ENCODE results near the gene TTC27.

The TTC27 gene

GRCh38 chr2:32755666-32756065 lies 127.8 kb downstream of the TTC27 start:
- no peak for DNase-seq (ENCODE audit: low spot score)

- DNase-seq (ENCODE audit: low spot score): peak; percentile 24
Observed at GRCh38 chr2:32756074-32756727, 128.4 kb downstream of the TTC27 start.

- no peak for DNase-seq (ENCODE audit: low spot score)
Observed at GRCh38 chr2:32758232-32758631, 130.4 kb downstream of the TTC27 start.

- DNase-seq (ENCODE audit: low spot score): no peak
Observed at GRCh38 chr2:32760628-32761027, 132.8 kb downstream of the TTC27 start.

GRCh38 chr2:32768387-32769174 lies 140.7 kb downstream of the TTC27 start:
- no peak for DNase-seq (ENCODE audit: low spot score)

GRCh38 chr2:32770360-32770759 lies 142.5 kb downstream of the TTC27 start:
- DNase-seq (ENCODE audit: low spot score): no peak

- no peak for DNase-seq (ENCODE audit: low spot score)
Observed at GRCh38 chr2:32772638-32773447, 145.0 kb downstream of the TTC27 start.

- DNase-seq (ENCODE audit: low spot score): no peak
Observed at GRCh38 chr2:32773448-32773808, 145.6 kb downstream of the TTC27 start.

- no peak for DNase-seq (ENCODE audit: low spot score)
Observed at GRCh38 chr2:32775954-32776353, 148.1 kb downstream of the TTC27 start.

- DNase-seq (ENCODE audit: low spot score): no peak
Observed at GRCh38 chr2:32777714-32778113, 149.9 kb downstream of the TTC27 start.

GRCh38 chr2:32780961-32781360 lies 153.1 kb downstream of the TTC27 start:
- DNase-seq (ENCODE audit: low spot score): no peak

GRCh38 chr2:32783469-32783868 lies 155.6 kb downstream of the TTC27 start:
- DNase-seq (ENCODE audit: low spot score): no peak

GRCh38 chr2:32783933-32784332 lies 156.1 kb downstream of the TTC27 start:
- DNase-seq (ENCODE audit: low spot score): no peak

- DNase-seq (ENCODE audit: low spot score): no peak
Observed at GRCh38 chr2:32787207-32787606, 159.4 kb downstream of the TTC27 start.

- DNase-seq (ENCODE audit: low spot score): no peak
Observed at GRCh38 chr2:32788114-32788513, 160.3 kb downstream of the TTC27 start.

GRCh38 chr2:32792416-32792815 lies 164.6 kb downstream of the TTC27 start:
- no peak for DNase-seq (ENCODE audit: low spot score)

GRCh38 chr2:32798829-32799228 lies 171.0 kb downstream of the TTC27 start:
- DNase-seq (ENCODE audit: low spot score): no peak

- DNase-seq (ENCODE audit: low spot score): no peak
Observed at GRCh38 chr2:32801741-32802140, 173.9 kb downstream of the TTC27 start.

GRCh38 chr2:32802877-32803276 lies 175.0 kb downstream of the TTC27 start:
- no peak for DNase-seq (ENCODE audit: low spot score)

GRCh38 chr2:32804205-32804604 lies 176.4 kb downstream of the TTC27 start:
- DNase-seq (ENCODE audit: low spot score): no peak

GRCh38 chr2:32805104-32806095 lies 177.6 kb downstream of the TTC27 start:
- DNase-seq (ENCODE audit: low spot score): no peak

GRCh38 chr2:32806857-32807256 lies 179.0 kb downstream of the TTC27 start:
- no peak for DNase-seq (ENCODE audit: low spot score)
